ENCODE results near the gene ATG12. TPM values are rescaled to one million over a fixed set of nuclear protein-coding genes. Genes with fewer than 3 reads are reported as not detected.

The ATG12 gene
- total and polyA plus RNA-seq, 2 of the 8 experiments (the other 6 are each of a cell fraction or from before 2014, with no cell fraction given), result 23.8 to 49.3 TPM

DNA sequence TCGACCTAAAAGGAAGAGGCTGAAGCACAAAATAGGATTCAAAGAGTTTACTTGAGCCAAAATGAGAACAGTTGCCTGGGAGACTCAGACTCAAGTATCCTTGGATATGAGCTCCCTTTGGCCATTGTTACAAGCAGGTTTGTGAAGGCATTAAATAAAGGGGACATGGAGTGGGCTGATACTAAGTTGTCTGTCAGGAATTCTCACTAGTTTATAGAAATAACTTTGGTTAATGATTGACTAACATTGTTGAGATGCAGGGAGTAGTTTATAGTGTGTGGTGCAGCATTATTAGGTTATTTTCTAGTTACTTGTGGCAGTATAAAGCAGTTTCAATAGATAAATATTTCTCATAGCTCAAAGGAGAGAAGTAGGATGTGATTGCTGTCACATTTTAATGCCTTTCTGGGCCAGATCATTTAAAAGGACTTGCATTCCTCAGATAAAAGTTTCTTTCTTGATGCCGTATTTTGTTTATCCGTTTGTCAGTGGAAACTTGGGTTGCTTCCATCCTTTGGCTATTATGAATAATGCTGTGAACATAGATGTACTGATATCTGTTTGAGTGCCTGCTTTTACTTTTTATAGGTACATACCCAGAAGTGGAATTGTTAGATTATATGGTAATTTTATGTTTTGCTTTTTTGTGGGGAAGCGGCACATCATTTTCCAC lies 9.5 kb upstream of the ATG12 start:
- FAIRE-seq (no peak), DNase-seq (ENCODE audit: low read depth in 1 of 2, low spot score in 2 of 2) (no peak)
- TF ChIP-seq RNF2 (IDR thresholded peaks at IDR 0.05; ENCODE audit: borderline replicate concordance, low read depth, low read length, missing control alignments, poor library complexity, severe bottlenecking) (no peak), ZNF274 (IDR thresholded peaks at IDR 0.05; ENCODE audit: borderline replicate concordance, extremely low read depth, low read length) (no peak), CREB1 (IDR thresholded peaks at IDR 0.05) (no peak), CBX5 (IDR thresholded peaks at IDR 0.05; ENCODE audit: low read depth, low read length) (no peak), KDM1A (IDR thresholded peaks at IDR 0.05; ENCODE audit: borderline replicate concordance, low read length) (no peak), E2F6 (IDR thresholded peaks at IDR 0.05) (no peak), FOSL1 (IDR thresholded peaks at IDR 0.05; ENCODE audit: insufficient read depth, low read depth, low read length) (no peak)
- TF ChIP-seq, protein P1, sequence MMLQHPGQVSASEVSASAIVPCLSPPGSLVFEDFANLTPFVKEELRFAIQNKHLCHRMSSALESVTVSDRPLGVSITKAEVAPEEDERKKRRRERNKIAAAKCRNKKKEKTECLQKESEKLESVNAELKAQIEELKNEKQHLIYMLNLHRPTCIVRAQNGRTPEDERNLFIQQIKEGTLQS (IDR thresholded peaks at IDR 0.05; ENCODE audit: insufficient read depth, low read depth, low read length), result no peak
- H4K20me1 ChIP-seq (replicated peaks in 1 of 2; ENCODE audit: control insufficient read depth in 1 of 2, insufficient read depth in 2 of 2, low read length in 2 of 2), result peaks cover 0 to 2% of the 10 kb centered on the region in 2 experiments
- H3K14ac ChIP-seq (ENCODE audit: insufficient read length), result no peak overlapping the region
- H2AFZ ChIP-seq (ENCODE audit: low read length), result no peak overlapping the region
- no peak overlapping the region for H4K91ac ChIP-seq (replicated peaks; ENCODE audit: insufficient read length, low read length)
- H3K36me3 ChIP-seq (ENCODE audit: control insufficient read depth in 2 of 4, insufficient read depth in 4 of 4, low read length in 3 of 4), result no peaks in the 10 kb centered on the region
- H3K27ac ChIP-seq (ENCODE audit: low read depth, low read length), result no peak overlapping the region
- no peak overlapping the region for H3K4me2 ChIP-seq (ENCODE audit: insufficient read depth in 1 of 2, low read depth in 2 of 2, low read length in 2 of 2)
- H3K4me1 ChIP-seq (replicated peaks in 1 of 4; ENCODE audit: control insufficient read depth in 3 of 4, insufficient read depth in 4 of 4, low read length in 3 of 4), result peaks cover 0 to 5% (median 1%) of the 10 kb centered on the region in 4 experiments; a peak in 2 of 7 replicates
- no peak overlapping the region for H3K9ac ChIP-seq (replicated peaks in 1 of 4; ENCODE audit: extremely low read depth in 1 of 4, low read depth in 3 of 4, low read length in 3 of 4)
- WGBS, 2 experiments (ENCODE audit: extremely low coverage in 1 of 2, insufficient coverage in 1 of 2, insufficient read length in 1 of 2, insufficient replicate concordance in 2 of 2, low coverage in 1 of 2, low lambda C conversion rate in 2 of 2, missing lambda C conversion rate in 1 of 2), result 95% methylated on average over 4 of the region's 4 CpGs; no CpG with 5 or more reads in 1 of the 2 experiments
- H3K79me1 ChIP-seq (ENCODE audit: low read depth, low read length), result peaks cover 2% of the 10 kb centered on the region; the same call in 1 of the 2 replicates
- H2BK20ac ChIP-seq (ENCODE audit: low read length), result no peak overlapping the region
- H4K8ac ChIP-seq (ENCODE audit: extremely low read depth, insufficient read depth, low read length), result no peak overlapping the region
- no peak overlapping the region for H3K4ac ChIP-seq (replicated peaks; ENCODE audit: insufficient read length, low read depth, low read length)
- no peak overlapping the region for H3K23ac ChIP-seq (ENCODE audit: insufficient read length)
- H3K4me3 ChIP-seq (ENCODE audit: extremely low read depth in 1 of 4, insufficient read depth in 2 of 4, low read depth in 3 of 4, low read length in 4 of 4), result no peak overlapping the region
- ChIA-PET POLR2A (ENCODE audit: partially characterized antibody) (no interaction called here), CTCF (ENCODE audit: partially characterized antibody) (interaction anchor here (0.5 kb wide), 1 partner anchor 21 kb away, joined by 4 read pairs; no protein-coding TSS in a partner anchor)
- H2BK120ac ChIP-seq (replicated peaks; ENCODE audit: low read depth, low read length), result no peak overlapping the region
- H2AK5ac ChIP-seq (ENCODE audit: low read depth, low read length), result no peak overlapping the region
- H3K27me3 ChIP-seq (replicated peaks in 1 of 4; ENCODE audit: control insufficient read depth in 3 of 4, extremely low read depth in 1 of 4, insufficient read depth in 3 of 4, low read length in 3 of 4), result no peaks in the 10 kb centered on the region
- H3K79me2 ChIP-seq (ENCODE audit: control insufficient read depth in 1 of 2, insufficient read depth in 2 of 2, low read length in 2 of 2), result peaks cover 0 to 85% of the 10 kb centered on the region in 2 experiments; a peak in 2 of 4 replicates
- no peak overlapping the region for H3K18ac ChIP-seq (ENCODE audit: extremely low read depth, low read length)
- H2BK15ac ChIP-seq (ENCODE audit: low read length), result no peak overlapping the region
- H2BK5ac ChIP-seq (ENCODE audit: low read depth, low read length), result no peak overlapping the region
- no peaks in the 10 kb centered on the region for H3K23me2 ChIP-seq (ENCODE audit: low read depth, low read length)
- no peak overlapping the region for H3K56ac ChIP-seq (replicated peaks; ENCODE audit: insufficient read length, low read depth, low read length)
- peaks cover 0 to 8% of the 10 kb centered on the region in 2 experiments; a peak in 1 of 4 replicates for H3K9me3 ChIP-seq (ENCODE audit: insufficient read depth in 2 of 2, low read depth in 1 of 2, low read length in 1 of 2)
- H4K5ac ChIP-seq (ENCODE audit: insufficient read length, low read depth, low read length), result no peak overlapping the region
- no peak overlapping the region for H2BK12ac ChIP-seq (ENCODE audit: low read depth, low read length)
